Dendritic cell treated with granulocyte-macrophage colony-stimulating factor and Interleukin-4, amounts not matched to agents 40 ng/mL and 50 ng/mL, for 4 days (primary cell): ENCODE results near the gene GPR135.

ENCODE experiments used
- H3K27ac Mint-ChIP-seq: one replicate; pipeline ENCODE4 v1.8.0; 2022; ENCODE audit warnings: mild to moderate bottlenecking, mixed read lengths
- H3K27me3 Mint-ChIP-seq: one replicate; pipeline ENCODE4 v1.8.0; 2022; ENCODE audit warnings: mild to moderate bottlenecking, mixed read lengths
- H3K36me3 Mint-ChIP-seq: one replicate; pipeline ENCODE4 v1.8.0; 2022; ENCODE audit warnings: low read depth, mixed read lengths
- H3K4me1 Mint-ChIP-seq: one replicate; pipeline ENCODE4 v1.8.0; 2022; ENCODE audit warnings: low read depth, mixed read lengths
- H3K4me3 Mint-ChIP-seq: one replicate; pipeline ENCODE4 v1.8.0; 2022; ENCODE audit warnings: mild to moderate bottlenecking, moderate library complexity, mixed read lengths
- H3K9me3 Mint-ChIP-seq: one replicate; pipeline ENCODE4 v1.8.0; 2022; ENCODE audit warnings: mixed read lengths
- intact Hi-C: fragments of 100-400 bp; cut with micrococcal nuclease; formaldehyde crosslinking; loops from one replicate; pipeline ENCODE4 v1.15.0; 2022

Gene GPR135

GRCh38 chr14:59483819-59484638, 18.8 kb upstream of the GPR135 start, which contains the start of the genes JKAMP and L3HYPDH:
Gene JKAMP (plus strand): TSS chr14:59484517. CDS start chr14:59484590, 73 bp downstream.
Gene L3HYPDH (minus strand): TSS chr14:59484408. CDS start chr14:59484316, 92 bp downstream.
- peak within 1 kb of the TSS; percentile 85 for H3K4me3 Mint-ChIP-seq
- H3K27ac Mint-ChIP-seq: peak within 1 kb of the TSS; percentile 93
- intact Hi-C loops: loop anchor here (5.0 kb wide), 2 partner anchors 98 to 1057 kb away; partner anchors contain the start of genes KIAA0586 and TIMM9
- no peaks in the 10 kb centered on the region for H3K9me3 Mint-ChIP-seq
- H3K27me3 Mint-ChIP-seq: no peaks in the 10 kb centered on the region
- peaks cover 42% of the 10 kb centered on the region for H3K36me3 Mint-ChIP-seq
- peaks cover 52% of the 10 kb centered on the region for H3K4me1 Mint-ChIP-seq

DNA sequence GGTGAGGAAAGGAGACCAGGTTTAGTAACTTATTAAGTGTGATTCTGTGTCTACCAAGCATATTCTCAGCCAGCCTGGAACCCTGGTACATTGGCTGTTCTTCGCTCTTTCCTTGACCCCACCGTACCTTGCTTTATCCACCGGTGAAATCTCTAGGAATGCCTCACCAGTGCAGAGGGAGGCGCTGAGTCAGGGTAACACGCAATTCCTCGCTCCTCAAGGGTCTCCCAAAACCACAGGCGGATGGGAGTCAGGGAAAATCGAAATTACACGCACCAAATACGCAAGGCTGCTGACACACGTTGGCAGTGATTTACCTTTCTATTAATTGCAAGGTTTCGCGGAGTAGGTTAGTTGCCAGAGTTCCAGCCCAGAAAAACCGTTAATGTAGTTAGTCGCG, 18.2 kb upstream of the GPR135 start:
- peaks cover 45% of the 10 kb centered on the region for H3K4me1 Mint-ChIP-seq
- peaks cover 42% of the 10 kb centered on the region for H3K36me3 Mint-ChIP-seq
- H3K4me3 Mint-ChIP-seq: peak overlapping the region; percentile 85
- no peaks in the 10 kb centered on the region for H3K9me3 Mint-ChIP-seq
- intact Hi-C loops: loop anchor here (5.0 kb wide), 2 partner anchors 99 to 1056 kb away; partner anchors contain the start of genes KIAA0586 and TIMM9
- no peaks in the 10 kb centered on the region for H3K27me3 Mint-ChIP-seq
- peak overlapping the region; percentile 93 for H3K27ac Mint-ChIP-seq

DNA sequence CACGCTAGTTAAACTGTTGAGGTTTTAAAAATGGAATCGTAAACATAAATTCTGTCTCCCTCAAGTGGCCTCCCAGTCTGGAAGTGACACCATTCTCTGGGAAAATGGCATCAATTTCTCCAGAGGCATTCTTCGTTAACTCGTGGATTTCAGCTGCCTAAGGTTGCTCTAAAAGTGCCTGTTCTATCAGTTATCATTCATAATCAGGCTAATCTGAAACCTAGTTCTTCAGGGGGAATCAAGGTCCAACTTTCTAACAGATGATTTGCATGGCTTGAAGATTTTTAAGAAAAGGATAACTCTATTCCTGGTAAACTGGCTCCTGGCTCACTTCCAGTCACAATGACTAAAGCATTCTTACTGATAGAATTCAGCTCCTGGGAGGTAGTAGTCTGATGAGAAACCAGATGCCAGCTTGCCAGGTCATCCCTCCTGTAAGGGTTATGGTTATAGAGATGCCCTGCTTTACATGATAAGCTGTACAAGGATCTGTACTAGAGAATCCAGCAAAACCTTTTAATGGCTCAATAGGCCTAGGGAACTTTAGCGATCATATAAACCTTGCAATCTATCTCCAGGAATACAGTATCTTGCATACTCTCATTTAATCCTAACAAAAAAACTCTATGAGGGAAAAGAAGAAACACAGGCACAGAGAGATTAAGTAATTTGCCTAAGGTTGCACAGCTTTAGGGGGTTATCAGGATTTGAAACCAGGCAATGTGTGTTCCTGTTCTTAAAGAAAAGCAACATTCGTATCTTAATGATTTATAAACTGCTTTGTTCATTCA, 17.6 kb upstream of the GPR135 start:
- Mint-ChIP-seq H3K4me3 (peak overlapping the region; percentile 85), H3K36me3 (peaks cover 36% of the 10 kb centered on the region), H3K27me3 (no peaks in the 10 kb centered on the region), H3K27ac (peak overlapping the region; percentile 93), H3K9me3 (no peaks in the 10 kb centered on the region), H3K4me1 (peaks cover 42% of the 10 kb centered on the region)
- intact Hi-C loops: loop anchor here (1.0 to 5.0 kb wide), 3 partner anchors 100 to 1055 kb away; partner anchors contain the start of genes KIAA0586 and TIMM9

GRCh38 chr14:59481871-59482540, 16.8 kb upstream of the GPR135 start:
- H3K36me3 Mint-ChIP-seq: peaks cover 38% of the 10 kb centered on the region
- intact Hi-C loops: loop anchor here (1.0 to 5.0 kb wide), 3 partner anchors 100 to 1055 kb away; partner anchors contain the start of genes KIAA0586 and TIMM9
- peak overlapping the region; percentile 93 for H3K27ac Mint-ChIP-seq
- H3K9me3 Mint-ChIP-seq: no peaks in the 10 kb centered on the region
- H3K27me3 Mint-ChIP-seq: no peaks in the 10 kb centered on the region
- H3K4me1 Mint-ChIP-seq: peaks cover 47% of the 10 kb centered on the region
- H3K4me3 Mint-ChIP-seq: peak overlapping the region; percentile 20

DNA sequence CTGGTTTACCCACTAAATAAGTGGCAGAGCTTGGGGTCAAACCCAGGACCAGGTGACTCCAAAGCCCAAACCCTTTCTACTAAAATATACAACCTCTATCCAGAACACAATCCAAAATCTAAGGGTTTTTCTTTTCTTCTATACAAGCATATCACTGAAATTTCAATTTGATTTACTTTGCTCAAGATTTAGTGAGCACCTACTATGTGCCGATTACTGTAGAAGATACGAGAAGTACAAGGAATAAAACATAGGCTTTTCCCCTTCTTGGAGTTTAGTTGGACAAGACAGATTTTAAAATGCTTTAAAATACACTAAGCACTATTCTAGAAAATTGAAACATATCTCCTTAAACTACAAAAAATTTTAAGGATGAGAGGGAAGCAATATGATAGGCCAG, 16.2 kb upstream of the GPR135 start:
- intact Hi-C loops: loop anchor here (5.0 kb wide), 2 partner anchors 101 to 1054 kb away; partner anchors contain the start of genes KIAA0586 and TIMM9
- Mint-ChIP-seq H3K27me3 (no peaks in the 10 kb centered on the region), H3K4me3 (no peak overlapping the region), H3K9me3 (no peaks in the 10 kb centered on the region), H3K36me3 (peaks cover 40% of the 10 kb centered on the region), H3K4me1 (peaks cover 49% of the 10 kb centered on the region), H3K27ac (no peak overlapping the region)

- H3K4me3 Mint-ChIP-seq: no peak overlapping the region
- H3K27me3 Mint-ChIP-seq: no peaks in the 10 kb centered on the region
- intact Hi-C loops: loop anchor here (5.0 kb wide), 2 partner anchors 102 to 1053 kb away; partner anchors contain the start of genes KIAA0586 and TIMM9
- peaks cover 40% of the 10 kb centered on the region for H3K4me1 Mint-ChIP-seq
- no peaks in the 10 kb centered on the region for H3K9me3 Mint-ChIP-seq
- H3K36me3 Mint-ChIP-seq: peaks cover 43% of the 10 kb centered on the region
- peak overlapping the region; percentile 10 for H3K27ac Mint-ChIP-seq
Measured at GRCh38 chr14:59480166-59480565, 15.0 kb upstream of the GPR135 start.

DNA sequence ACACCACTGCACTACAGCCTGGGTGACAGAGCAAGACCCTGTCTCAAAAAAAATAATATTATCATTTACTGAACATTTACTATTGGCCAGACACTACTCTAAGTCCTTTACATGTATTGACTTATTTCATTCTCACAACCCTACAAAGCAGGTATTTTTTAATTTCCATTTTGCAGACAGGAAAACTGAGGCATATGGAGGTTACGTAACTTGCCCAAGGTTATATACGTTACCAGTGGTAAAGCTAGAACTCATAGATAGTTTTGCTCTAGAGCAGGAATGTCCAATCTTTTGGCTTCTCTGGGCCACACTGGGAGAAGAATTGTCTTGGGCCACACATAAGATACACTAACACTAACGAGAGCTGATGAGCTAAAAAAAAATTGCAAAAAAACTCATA, 13.4 kb upstream of the GPR135 start:
- Mint-ChIP-seq H3K4me3 (no peak overlapping the region), H3K27me3 (no peaks in the 10 kb centered on the region), H3K36me3 (peaks cover 44% of the 10 kb centered on the region), H3K9me3 (no peaks in the 10 kb centered on the region), H3K27ac (no peak overlapping the region), H3K4me1 (peaks cover 34% of the 10 kb centered on the region)
- intact Hi-C loops: no loop called here

DNA sequence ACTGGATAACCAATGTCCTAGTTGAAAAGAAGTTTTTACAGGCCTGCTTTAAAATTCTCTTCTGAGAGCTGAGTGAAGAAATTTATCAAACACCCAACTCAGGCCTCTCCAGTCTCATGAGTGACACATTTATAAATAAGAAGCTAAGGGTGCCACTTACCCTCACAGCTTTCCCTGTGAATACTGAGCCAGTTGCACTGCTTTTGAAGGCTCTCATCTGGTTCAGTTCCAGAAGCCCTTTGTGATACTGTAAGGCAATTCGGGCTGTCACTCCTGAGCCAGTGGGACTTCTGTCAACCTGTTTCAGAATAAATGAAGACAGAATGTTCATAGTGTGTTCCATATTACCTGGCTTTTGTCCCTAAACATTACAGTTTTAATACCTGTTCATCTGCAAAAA, 10.5 kb upstream of the GPR135 start:
- Mint-ChIP-seq H3K27me3 (no peaks in the 10 kb centered on the region), H3K36me3 (peaks cover 54% of the 10 kb centered on the region), H3K9me3 (no peaks in the 10 kb centered on the region)

DNA sequence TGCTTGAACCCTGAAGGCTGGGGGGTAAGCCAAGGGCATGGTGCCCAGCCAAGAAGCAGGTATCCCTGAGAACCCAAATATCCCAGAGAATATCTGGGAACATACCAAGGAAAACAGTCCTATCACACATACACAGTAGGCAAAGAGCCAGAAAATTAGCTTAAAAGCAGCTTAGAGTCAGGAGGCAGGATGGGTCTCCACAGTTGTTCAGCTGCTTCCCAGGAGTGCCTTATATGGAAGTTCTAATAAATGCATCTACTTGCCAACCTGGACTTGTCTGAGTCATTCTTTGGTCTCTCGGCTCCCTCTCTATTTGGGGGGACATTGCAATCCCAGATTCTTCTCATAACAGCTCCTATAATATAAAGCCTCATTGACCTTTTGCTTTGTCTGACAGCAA, 9.0 kb upstream of the GPR135 start:
- Mint-ChIP-seq H3K9me3 (no peaks in the 10 kb centered on the region), H3K27ac (no peak overlapping the region), H3K4me3 (no peak overlapping the region), H3K36me3 (peaks cover 48% of the 10 kb centered on the region), H3K27me3 (no peaks in the 10 kb centered on the region), H3K4me1 (peaks cover 7% of the 10 kb centered on the region)
- intact Hi-C loops: no loop called here

More for the DNA sequence above, 10.5 kb upstream of the GPR135 start:
- Mint-ChIP-seq H3K27ac (no peak overlapping the region), H3K4me1 (peaks cover 16% of the 10 kb centered on the region), H3K4me3 (no peak overlapping the region)
- intact Hi-C loops: no loop called here

DNA sequence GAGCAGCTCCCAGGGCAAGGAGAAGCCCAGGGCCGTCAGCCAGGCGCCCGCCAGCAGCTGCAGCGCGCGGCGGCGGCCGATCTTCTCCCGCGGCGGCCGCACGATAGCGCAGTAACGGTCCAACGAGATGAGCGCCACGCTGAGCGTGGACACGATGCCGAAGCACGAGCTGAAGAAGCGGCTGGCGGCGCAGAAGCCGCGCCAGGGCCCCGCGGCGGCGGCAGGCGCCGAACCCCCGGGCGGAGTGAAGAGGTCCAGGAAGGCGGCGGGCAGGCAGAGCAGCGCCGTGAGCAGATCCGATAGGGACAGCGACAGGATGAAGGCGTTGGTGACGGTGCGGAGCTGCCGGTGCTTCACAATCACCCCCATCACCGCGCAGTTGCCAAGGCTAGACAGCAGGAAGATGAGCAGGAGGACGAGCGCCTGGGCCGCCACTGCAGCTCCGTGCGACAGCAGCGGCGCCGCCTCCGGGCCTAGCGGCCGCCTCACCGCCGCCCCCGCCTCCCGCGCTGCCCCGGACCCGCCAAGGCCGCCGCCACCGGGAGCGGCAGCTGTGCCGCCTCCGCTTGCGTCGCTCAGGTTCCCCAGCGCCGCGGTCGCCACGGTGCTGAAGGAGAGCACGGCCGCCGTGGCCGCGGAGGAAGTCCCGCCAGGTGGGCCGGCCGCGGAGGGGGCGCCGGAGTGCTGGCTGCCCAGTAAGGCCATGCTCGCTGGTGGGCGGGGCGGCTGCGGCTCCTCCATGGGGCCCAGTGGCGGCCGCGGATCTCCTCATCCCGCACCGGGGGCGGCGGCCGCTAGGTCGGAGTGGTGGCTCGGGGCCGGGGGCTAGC, 479 bp downstream of the GPR135 start:
- Mint-ChIP-seq H3K27me3 (peaks cover 26% of the 10 kb centered on the region), H3K4me1 (peaks cover 10% of the 10 kb centered on the region), H3K4me3 (peak overlapping the region; percentile 79), H3K36me3 (peaks cover 18% of the 10 kb centered on the region), H3K27ac (no peak overlapping the region), H3K9me3 (no peaks in the 10 kb centered on the region)
- intact Hi-C loops: no loop called here

- Mint-ChIP-seq H3K36me3 (peaks cover 18% of the 10 kb centered on the region), H3K4me3 (peak overlapping the region; percentile 79), H3K9me3 (no peaks in the 10 kb centered on the region), H3K27ac (no peak overlapping the region), H3K27me3 (peaks cover 26% of the 10 kb centered on the region), H3K4me1 (peaks cover 10% of the 10 kb centered on the region)
- intact Hi-C loops: no loop called here
Measured at GRCh38 chr14:59463787-59464485, 1.2 kb downstream of the GPR135 start.

DNA sequence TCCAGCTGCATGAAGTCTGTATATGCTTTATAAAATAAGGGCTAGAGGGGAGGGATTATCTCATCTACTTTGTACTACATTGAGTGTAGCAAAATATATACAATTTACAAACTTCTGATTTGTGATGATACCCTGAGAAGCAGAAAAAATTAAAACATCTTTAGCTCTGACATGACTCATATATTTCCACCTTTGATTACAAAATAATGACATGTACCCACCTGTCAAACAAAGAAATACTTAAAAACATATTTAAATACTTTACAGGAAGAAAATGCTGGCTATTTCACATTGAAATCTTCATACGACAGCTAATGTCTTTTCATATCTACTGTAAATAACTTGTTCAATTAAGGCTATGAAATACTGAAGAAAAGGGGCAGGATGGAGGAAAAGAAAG, 3.3 kb downstream of the GPR135 start:
- Mint-ChIP-seq H3K36me3 (peaks cover 31% of the 10 kb centered on the region), H3K27me3 (peaks cover 26% of the 10 kb centered on the region), H3K4me3 (no peak overlapping the region), H3K9me3 (peaks cover 10% of the 10 kb centered on the region), H3K4me1 (peaks cover 10% of the 10 kb centered on the region), H3K27ac (no peak overlapping the region)
- intact Hi-C loops: no loop called here
